Subcutaneous abdominal adipose tissue (tissue), 5 donors: ENCODE measurements around the gene DNAJB13.

Experiments used
- H3K27ac ChIP-seq: one replicate; pipeline ENCODE4 v1.7.0; 2013; ENCODE audit warnings: low read depth, mild to moderate bottlenecking, inconsistent platforms, low read length, moderate library complexity
- H3K27me3 ChIP-seq, 5 donors: one replicate each; pipeline ENCODE4 v1.7.0; 2013; ENCODE audit warnings: low read length in 5 of 5, inconsistent platforms in 1 of 5; ENCODE audit not compliant: control insufficient read depth in 5 of 5, insufficient read depth in 4 of 5
- H3K36me3 ChIP-seq, 5 donors: one replicate each; pipeline ENCODE4 v1.7.0; 2013; ENCODE audit warnings: low read length in 5 of 5; ENCODE audit not compliant: control insufficient read depth in 5 of 5, insufficient read depth in 5 of 5
- H3K4me1 ChIP-seq, 5 donors: one replicate each; pipeline ENCODE4 v1.7.0; 2013; ENCODE audit warnings: low read length in 5 of 5, mild to moderate bottlenecking in 3 of 5, moderate library complexity in 1 of 5; ENCODE audit not compliant: control insufficient read depth in 5 of 5, insufficient read depth in 5 of 5
- H3K4me3 ChIP-seq, 5 donors: one replicate each; pipeline ENCODE4 v1.7.0; 2013; ENCODE audit warnings: low read length in 5 of 5, low read depth in 1 of 5
- H3K9ac ChIP-seq, 5 donors: one replicate each; pipeline ENCODE4 v1.7.0; 2013; ENCODE audit warnings: low read length in 5 of 5, mild to moderate bottlenecking in 4 of 5, moderate library complexity in 3 of 5
- H3K9me3 ChIP-seq, 5 donors: one replicate each; pipeline ENCODE4 v1.7.0; 2013; ENCODE audit warnings: low read length in 5 of 5; ENCODE audit not compliant: control insufficient read depth in 5 of 5
- donor health status: healthy.
- donor health status: healthy.
- donor health status: healthy.
- donor health status: healthy.
- donor health status: healthy.

The DNAJB13 gene

DNA sequence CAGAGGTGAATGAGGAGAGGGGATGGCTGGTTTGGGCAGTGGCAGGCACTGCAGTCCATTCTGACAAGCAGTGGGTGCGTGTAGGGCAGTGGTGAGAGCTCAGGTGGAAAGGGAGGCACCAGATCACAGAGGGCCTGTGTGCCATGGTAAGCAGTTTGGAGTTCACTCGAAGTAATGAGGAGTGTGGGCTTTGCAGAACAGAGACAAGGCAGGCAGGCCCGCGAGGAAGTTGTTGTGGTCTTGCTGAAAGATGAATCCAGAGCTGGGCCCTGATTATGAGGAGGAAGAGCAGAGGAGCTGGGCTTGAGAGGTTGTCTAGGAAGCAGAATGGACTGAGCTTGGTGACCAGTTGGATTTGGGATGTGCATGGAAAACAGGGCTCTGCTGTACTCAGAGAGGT, 1.6 kb upstream of the DNAJB13 start:
- no peak overlapping the region for H3K9ac ChIP-seq
- H3K27me3 ChIP-seq, result no peaks in the 10 kb centered on the region
- no peaks in the 10 kb centered on the region for H3K9me3 ChIP-seq
- peaks cover 0 to 1% (median 0%) of the 10 kb centered on the region in 5 donors for H3K4me1 ChIP-seq
- no peak overlapping the region for H3K4me3 ChIP-seq
- no peak overlapping the region for H3K27ac ChIP-seq
- no peaks in the 10 kb centered on the region for H3K36me3 ChIP-seq

DNA sequence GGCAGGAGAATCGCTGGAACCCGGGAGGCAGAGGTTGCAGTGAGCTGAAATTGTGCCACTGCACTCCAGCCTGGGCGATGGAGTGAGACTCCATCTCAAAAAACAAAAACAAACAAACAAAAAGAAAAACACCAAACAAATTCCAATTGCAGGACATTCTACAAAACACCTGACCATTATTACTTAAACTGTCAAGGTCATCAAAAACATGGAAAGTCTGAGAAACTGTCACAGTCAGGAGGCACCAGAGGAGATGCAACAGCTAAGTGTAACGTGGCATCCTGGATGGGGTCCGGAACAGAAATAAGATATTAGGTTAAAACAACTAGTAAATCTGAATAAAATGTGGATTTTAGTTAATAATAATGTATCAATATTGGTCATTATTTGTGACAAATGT, 914 bp upstream of the DNAJB13 start:
- no peaks in the 10 kb centered on the region for H3K27me3 ChIP-seq
- H3K27ac ChIP-seq, result no peak overlapping the region
- H3K9ac ChIP-seq, result no peak overlapping the region
- H3K4me3 ChIP-seq, result no peak overlapping the region
- H3K9me3 ChIP-seq, result no peaks in the 10 kb centered on the region
- H3K4me1 ChIP-seq, result no peaks in the 10 kb centered on the region
- H3K36me3 ChIP-seq, result no peaks in the 10 kb centered on the region

DNA sequence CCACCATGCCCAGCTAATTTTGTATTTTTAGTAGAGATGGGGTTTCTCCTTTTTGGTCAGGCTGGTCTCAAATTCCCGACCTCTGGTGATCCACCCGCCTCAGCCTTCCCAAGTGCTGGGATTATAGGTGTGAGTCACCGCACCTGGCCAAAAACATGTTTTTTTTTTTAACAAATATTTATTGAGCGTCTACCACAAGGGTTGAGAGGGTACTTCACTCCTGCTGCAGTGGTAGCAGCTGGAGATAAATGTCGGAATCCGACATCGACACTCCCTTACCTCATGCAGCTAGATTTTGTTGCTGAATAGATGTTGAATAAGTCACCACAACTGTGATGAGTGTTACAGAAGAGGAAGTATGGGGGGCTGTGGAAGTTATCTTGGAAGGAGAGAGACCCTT, 971 bp downstream of the DNAJB13 start:
- no peak overlapping the region for H3K27ac ChIP-seq
- H3K9me3 ChIP-seq, result no peaks in the 10 kb centered on the region
- H3K4me3 ChIP-seq, result no peak overlapping the region
- H3K36me3 ChIP-seq, result no peaks in the 10 kb centered on the region
- no peaks in the 10 kb centered on the region for H3K4me1 ChIP-seq
- no peak overlapping the region for H3K9ac ChIP-seq
- peaks cover 0 to 7% (median 2%) of the 10 kb centered on the region in 5 donors for H3K27me3 ChIP-seq

DNA sequence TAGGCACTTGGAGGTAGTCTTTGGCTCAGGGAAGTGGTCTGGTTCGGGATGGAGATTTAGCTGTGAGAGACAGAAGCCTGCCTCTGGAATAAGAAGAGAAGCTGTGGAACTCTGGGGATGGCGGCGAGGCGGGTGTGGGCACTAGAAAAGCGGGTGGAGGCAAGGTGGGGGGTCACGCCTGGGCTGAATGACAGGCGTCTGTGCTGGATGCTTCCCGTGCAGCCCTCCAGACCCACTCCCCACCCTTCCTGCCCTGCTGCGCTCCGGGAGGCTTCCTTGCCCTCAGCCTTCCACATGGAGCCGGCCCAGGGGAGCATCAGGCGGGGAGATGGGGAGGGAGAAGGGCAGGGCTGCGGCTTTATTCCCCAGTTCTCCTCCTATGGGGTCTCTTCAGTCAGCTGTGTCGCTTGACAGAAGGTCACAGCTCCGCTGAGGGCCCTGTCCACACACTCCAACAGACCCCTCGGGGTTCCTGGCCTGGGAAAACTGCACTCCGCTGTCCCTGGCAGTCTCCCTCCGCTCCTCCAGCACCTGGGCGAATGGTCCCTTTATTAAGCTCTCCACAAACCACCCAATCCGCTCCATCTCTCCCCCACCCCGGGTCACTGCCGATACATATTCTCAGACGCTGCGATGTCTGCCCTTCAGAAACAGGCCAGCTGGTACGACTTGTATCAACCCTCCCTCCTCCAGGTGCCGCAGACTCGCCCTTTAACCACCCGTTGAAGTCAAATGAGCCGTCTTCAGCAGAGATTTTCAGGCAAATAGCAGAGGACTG, 6.2 kb downstream of the DNAJB13 start:
- H3K9me3 ChIP-seq, result no peaks in the 10 kb centered on the region
- no peak overlapping the region for H3K4me3 ChIP-seq
- H3K9ac ChIP-seq, result no peak overlapping the region
- peaks cover 16 to 21% (median 19%) of the 10 kb centered on the region in 5 donors for H3K27me3 ChIP-seq
- peaks cover 0 to 5% (median 0%) of the 10 kb centered on the region in 5 donors for H3K4me1 ChIP-seq
- no peak overlapping the region for H3K27ac ChIP-seq
- no peaks in the 10 kb centered on the region for H3K36me3 ChIP-seq

DNA sequence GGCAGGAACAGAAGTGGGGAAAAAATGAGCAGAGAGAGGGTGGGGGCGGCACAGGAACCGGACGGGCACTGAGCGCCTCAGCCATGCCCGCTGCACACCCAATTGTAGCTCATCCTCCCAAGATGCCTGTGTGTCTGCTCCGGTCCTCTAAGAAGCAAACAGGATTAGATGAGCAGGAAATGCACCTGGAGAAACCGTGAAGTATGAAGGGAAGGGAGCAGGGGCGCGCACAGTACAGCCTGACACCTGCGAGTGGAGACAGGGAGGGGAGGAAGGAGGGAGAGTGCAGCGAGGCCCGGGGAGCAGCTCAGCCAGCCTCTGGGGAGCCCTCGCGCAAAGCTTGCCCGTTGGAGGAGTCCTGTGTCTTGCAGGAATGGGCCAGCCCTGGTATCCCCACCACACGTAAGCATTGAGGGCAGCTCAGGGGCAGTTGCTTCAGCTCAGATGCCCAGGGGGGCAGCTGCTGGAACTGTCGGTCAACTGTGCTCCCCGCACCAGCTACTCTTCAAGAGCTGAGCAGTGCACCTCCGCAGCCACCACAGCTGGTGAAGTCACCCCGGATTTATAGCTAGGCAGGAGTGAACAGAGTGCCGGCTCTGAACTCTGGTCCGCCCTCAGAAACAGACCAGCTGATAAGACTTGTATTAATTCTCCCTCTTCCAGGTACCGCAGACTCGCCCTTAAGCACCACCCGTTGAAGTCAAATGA, 7.0 kb downstream of the DNAJB13 start:
- Histone ChIP-seq H3K9ac (no peak overlapping the region), H3K4me1 (peaks cover 0 to 5% (median 0%) of the 10 kb centered on the region in 5 donors), H3K27me3 (peaks cover 16 to 21% (median 19%) of the 10 kb centered on the region in 5 donors), H3K27ac (no peak overlapping the region), H3K9me3 (no peaks in the 10 kb centered on the region), H3K4me3 (no peak overlapping the region), H3K36me3 (no peaks in the 10 kb centered on the region)

DNA sequence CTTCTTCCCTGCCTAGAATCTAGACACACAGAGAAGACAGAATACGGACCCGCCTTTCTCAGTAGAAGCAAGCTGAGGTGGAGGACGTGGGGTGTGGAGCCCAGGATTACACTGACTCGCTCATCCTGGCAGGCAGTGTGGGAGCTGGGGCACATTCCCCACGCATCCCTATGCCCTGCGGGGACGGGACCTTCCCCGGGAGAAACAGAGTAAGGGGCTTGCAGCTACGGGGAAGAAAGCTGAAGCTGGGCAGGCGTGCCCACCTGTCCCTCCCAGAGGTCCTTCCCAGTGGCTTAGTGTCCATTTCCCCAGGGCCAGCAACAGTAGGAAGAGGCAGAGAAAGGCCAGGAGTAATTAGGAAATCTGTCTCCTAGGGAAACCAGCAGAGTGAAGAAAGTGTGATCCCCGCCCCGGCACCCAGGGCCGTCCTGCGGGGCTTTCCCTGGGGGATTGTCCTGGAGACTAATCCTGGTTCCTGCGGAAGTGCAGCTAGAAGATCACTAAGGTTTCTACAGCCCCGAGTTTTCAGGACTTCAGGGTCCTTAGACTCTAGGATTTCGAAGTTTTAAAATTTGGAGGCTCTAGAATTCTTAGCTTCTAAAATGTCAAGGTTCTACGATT, 7.8 kb downstream of the DNAJB13 start:
- H3K27ac ChIP-seq, result no peak overlapping the region
- H3K4me1 ChIP-seq, result peaks cover 0 to 5% (median 0%) of the 10 kb centered on the region in 5 donors
- H3K4me3 ChIP-seq, result no peak overlapping the region
- no peaks in the 10 kb centered on the region for H3K36me3 ChIP-seq
- no peaks in the 10 kb centered on the region for H3K9me3 ChIP-seq
- no peak overlapping the region for H3K9ac ChIP-seq
- H3K27me3 ChIP-seq, result peaks cover 16 to 21% (median 19%) of the 10 kb centered on the region in 5 donors

DNA sequence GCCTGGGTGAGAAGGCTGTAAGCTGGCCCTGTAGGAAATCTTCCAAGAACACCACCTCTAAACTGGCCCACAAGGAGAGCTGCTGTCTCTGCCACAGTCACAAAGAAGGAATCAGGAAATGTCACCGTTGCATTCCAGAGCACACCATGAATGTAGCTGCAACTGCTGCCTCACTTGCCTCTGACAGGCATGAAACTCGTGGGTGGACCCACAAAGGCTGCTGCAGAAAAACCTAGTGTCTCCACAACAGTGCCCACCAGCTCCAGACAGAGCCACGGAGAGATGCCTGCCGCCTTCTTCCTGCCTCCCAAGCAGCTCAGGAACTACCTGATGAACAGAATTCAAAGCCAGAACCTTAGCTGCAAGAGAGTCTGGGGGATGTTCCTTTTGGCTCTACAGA, 10.5 kb downstream of the DNAJB13 start:
- Histone ChIP-seq H3K36me3 (no peaks in the 10 kb centered on the region), H3K27me3 (peaks cover 12 to 21% (median 17%) of the 10 kb centered on the region in 5 donors), H3K4me1 (peaks cover 0 to 14% (median 11%) of the 10 kb centered on the region in 5 donors), H3K4me3 (no peak overlapping the region), H3K9me3 (no peaks in the 10 kb centered on the region), H3K9ac (no peak overlapping the region), H3K27ac (no peak overlapping the region)

DNA sequence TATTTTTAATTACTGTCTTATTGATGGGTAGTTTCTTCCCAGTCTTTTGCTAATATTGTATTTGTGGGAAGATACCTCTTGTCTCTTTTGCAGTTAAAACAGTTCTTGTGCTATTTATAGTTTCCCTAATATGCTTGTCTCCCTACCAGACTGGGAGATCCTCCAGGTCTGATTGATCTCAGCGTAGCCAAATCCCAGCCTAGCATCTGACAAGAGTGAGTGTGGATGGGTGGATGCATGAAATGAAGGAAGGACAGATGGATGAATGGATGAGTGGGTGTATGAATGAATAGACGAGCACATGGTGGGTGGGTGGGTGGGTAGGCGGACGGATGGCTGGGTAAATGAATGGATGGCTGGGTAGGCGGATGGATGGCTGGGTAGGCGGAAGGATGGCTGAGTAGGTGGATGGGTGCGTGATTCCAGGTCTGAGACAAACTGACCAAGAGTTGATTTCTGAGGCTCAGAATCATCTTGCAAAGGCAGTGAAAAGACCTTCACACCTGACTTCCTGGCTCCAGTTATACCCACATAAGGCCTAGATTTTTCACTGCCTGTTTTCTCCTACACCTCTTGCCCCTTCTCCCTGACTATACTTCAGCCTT, 11.4 kb downstream of the DNAJB13 start:
- no peak overlapping the region for H3K4me3 ChIP-seq
- H3K27ac ChIP-seq, result no peak overlapping the region
- no peak overlapping the region for H3K9ac ChIP-seq
- H3K4me1 ChIP-seq, result peaks cover 0 to 14% (median 11%) of the 10 kb centered on the region in 5 donors
- H3K27me3 ChIP-seq, result peaks cover 8 to 16% (median 12%) of the 10 kb centered on the region in 5 donors
- H3K36me3 ChIP-seq, result no peaks in the 10 kb centered on the region
- H3K9me3 ChIP-seq, result no peaks in the 10 kb centered on the region

DNA sequence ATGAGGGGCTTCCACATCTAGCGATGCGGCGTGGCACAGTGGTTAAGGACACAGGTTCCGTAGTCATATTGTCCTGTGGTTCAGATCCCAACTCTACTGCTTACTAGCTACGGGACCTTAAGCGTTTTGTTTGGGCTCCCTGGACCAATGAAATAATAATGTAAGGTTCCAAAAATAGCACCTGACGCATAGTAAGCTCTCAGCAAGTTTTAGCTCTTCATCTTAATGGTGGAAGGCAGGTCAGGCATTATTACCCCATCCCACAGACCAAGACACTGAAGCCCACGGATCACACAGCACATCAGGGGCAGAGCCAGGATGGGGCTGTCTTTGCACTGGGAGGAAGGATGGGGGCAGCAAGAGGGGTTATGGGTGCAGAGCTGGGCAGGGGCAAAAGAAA, 13.0 kb downstream of the DNAJB13 start:
- H3K9ac ChIP-seq, result no peak overlapping the region
- peaks cover 0 to 14% (median 10%) of the 10 kb centered on the region in 5 donors for H3K4me1 ChIP-seq
- no peak overlapping the region for H3K27ac ChIP-seq
- no peak overlapping the region for H3K4me3 ChIP-seq
- no peaks in the 10 kb centered on the region for H3K36me3 ChIP-seq
- H3K27me3 ChIP-seq, result peaks cover 0 to 3% (median 2%) of the 10 kb centered on the region in 5 donors
- no peaks in the 10 kb centered on the region for H3K9me3 ChIP-seq
